HEK293 (cell line): ENCODE measurements around the gene NOX3.

Source experiments
- CTCF ChIA-PET: fragments of 350-600 bp; formaldehyde crosslinking; extraction: SDS; loops from one replicate; lab custom pipeline; 2021; ENCODE audit warnings: antibody characterized with exemption; lab: Yijun Ruan, JAX
- POLR2A ChIA-PET: fragments of 300-600 bp; formaldehyde crosslinking; extraction: SDS; loops from one replicate; lab custom pipeline; 2020; ENCODE audit warnings: antibody characterized with exemption, inconsistent platforms; lab: Yijun Ruan, JAX
- H3K27ac ChIP-seq: fragments of 200-500 bp; sonication (Bioruptor generic); 2 replicates; pipeline ENCODE4 v1.5.1; 2014; ENCODE audit warnings: low read depth, low read length, control low read depth, inconsistent platforms; ENCODE audit errors: extremely low read depth
- H3K36me3 ChIP-seq, 2 experiments: fragments of 200-500 bp in 1 of 2; sonication (Bioruptor generic) in 1 of 2; 1 replicate in 1 of 2; 2 replicates in 1 of 2; pipeline ENCODE4 v1.5.1; 2014 to 2017; ENCODE audit warnings: inconsistent platforms in 2 of 2, low read length in 2 of 2; ENCODE audit not compliant: control insufficient read depth in 2 of 2, insufficient read depth in 1 of 2
- H3K4me1 ChIP-seq: fragments of 200-500 bp; sonication (Bioruptor generic); 2 replicates; pipeline ENCODE4 v1.5.1; 2014; ENCODE audit warnings: mild to moderate bottlenecking, low read length, inconsistent platforms; ENCODE audit not compliant: control insufficient read depth, insufficient read depth
- H3K4me3 ChIP-seq: 2 replicates; pipeline ENCODE4 v1.5.1; 2011; ENCODE audit warnings: low read depth, mild to moderate bottlenecking, control low read depth, low read length, moderate library complexity
- H3K9me3 ChIP-seq: fragments of 200-500 bp; sonication (Bioruptor generic); 2 replicates; pipeline ENCODE4 v1.5.1; 2014; ENCODE audit warnings: low read depth, low read length, inconsistent platforms; ENCODE audit not compliant: control insufficient read depth, insufficient read depth
- BCL11A ChIP-seq: fragments of 450-650 bp; formaldehyde crosslinking; IDR thresholded peaks from 2 replicates; pipeline ENCODE4 v1.5.1; 2016; ENCODE audit warnings: low read depth, missing biosample characterization, missing genetic modification characterization
- ELK4 ChIP-seq: IDR thresholded peaks from 2 replicates; pipeline ENCODE4 v1.6.1; 2011; ENCODE audit warnings: mild to moderate bottlenecking, low read depth, low read length, borderline replicate concordance
- FEZF1 ChIP-seq: fragments of 450-650 bp; formaldehyde crosslinking; IDR thresholded peaks from 2 replicates; pipeline ENCODE4 v1.5.1; 2016; ENCODE audit warnings: missing biosample characterization, missing genetic modification characterization
- IKZF3 ChIP-seq: fragments of 450-650 bp; IDR thresholded peaks from 2 replicates; pipeline ENCODE4 v1.5.0; 2018; ENCODE audit warnings: missing biosample characterization, mild to moderate bottlenecking, missing genetic modification characterization, moderate library complexity
- KLF8 ChIP-seq: fragments of 450-650 bp; formaldehyde crosslinking; IDR thresholded peaks from 2 replicates; pipeline ENCODE4 v1.5.1; 2016; ENCODE audit warnings: missing biosample characterization, missing genetic modification characterization
- KLF9 ChIP-seq: fragments of 450-650 bp; formaldehyde crosslinking; IDR thresholded peaks from 2 replicates; pipeline ENCODE4 v1.5.1; 2016; ENCODE audit warnings: missing biosample characterization, missing genetic modification characterization, low read depth
- SALL2 ChIP-seq: fragments of 450-650 bp; formaldehyde crosslinking; IDR thresholded peaks from 2 replicates; pipeline ENCODE4 v1.5.0; 2017; ENCODE audit warnings: missing biosample characterization, mild to moderate bottlenecking, missing genetic modification characterization, borderline replicate concordance
- SP2 ChIP-seq: fragments of 450-650 bp; formaldehyde crosslinking; IDR thresholded peaks from 2 replicates; pipeline ENCODE4 v1.5.1; 2016; ENCODE audit warnings: missing biosample characterization, missing genetic modification characterization
- ZBTB10 ChIP-seq: fragments of 450-650 bp; formaldehyde crosslinking; IDR thresholded peaks from 2 replicates; pipeline ENCODE4 v1.5.1; 2016; ENCODE audit warnings: missing biosample characterization, missing genetic modification characterization
- ZFP3 ChIP-seq: fragments of 450-650 bp; formaldehyde crosslinking; IDR thresholded peaks from 2 replicates; pipeline ENCODE4 v1.5.1; 2016; ENCODE audit warnings: low read depth, missing biosample characterization, missing genetic modification characterization
- ZFP69B ChIP-seq: fragments of 450-650 bp; formaldehyde crosslinking; IDR thresholded peaks from 2 replicates; pipeline ENCODE4 v1.5.1; 2016; ENCODE audit warnings: missing biosample characterization, missing genetic modification characterization
- ZIC2 ChIP-seq: fragments of 450-650 bp; formaldehyde crosslinking; IDR thresholded peaks from 2 replicates; pipeline ENCODE4 v1.5.1; 2016; ENCODE audit warnings: missing biosample characterization, missing genetic modification characterization
- ZNF169 ChIP-seq: fragments of 450-650 bp; formaldehyde crosslinking; IDR thresholded peaks from 2 replicates; pipeline ENCODE4 v1.5.1; 2016; ENCODE audit warnings: missing biosample characterization, missing genetic modification characterization
- ZNF223 ChIP-seq: fragments of 450-650 bp; formaldehyde crosslinking; IDR thresholded peaks from 2 replicates; pipeline ENCODE4 v1.5.1; 2016; ENCODE audit warnings: missing biosample characterization, missing genetic modification characterization
- ZNF26 ChIP-seq: fragments of 450-650 bp; formaldehyde crosslinking; IDR thresholded peaks from 2 replicates; pipeline ENCODE4 v1.5.1; 2016; ENCODE audit warnings: missing biosample characterization, missing genetic modification characterization
- ZNF302 ChIP-seq: fragments of 450-650 bp; formaldehyde crosslinking; IDR thresholded peaks from 2 replicates; pipeline ENCODE4 v1.5.1; 2016; ENCODE audit warnings: missing biosample characterization, missing genetic modification characterization, low read depth
- ZNF391 ChIP-seq: fragments of 450-650 bp; formaldehyde crosslinking; IDR thresholded peaks from 2 replicates; pipeline ENCODE4 v1.5.1; 2016; ENCODE audit warnings: low read depth, missing biosample characterization, missing genetic modification characterization, borderline replicate concordance
- ZNF501 ChIP-seq: fragments of 450-650 bp; formaldehyde crosslinking; IDR thresholded peaks from 2 replicates; pipeline ENCODE4 v1.5.1; 2016; ENCODE audit warnings: missing biosample characterization, missing genetic modification characterization
- ZNF529 ChIP-seq: fragments of 450-650 bp; formaldehyde crosslinking; IDR thresholded peaks from 2 replicates; pipeline ENCODE4 v1.5.1; 2017; ENCODE audit warnings: missing genetic modification characterization, missing biosample characterization; ENCODE audit not compliant: insufficient replicate concordance
- ZNF548 ChIP-seq: fragments of 450-650 bp; formaldehyde crosslinking; IDR thresholded peaks from 2 replicates; pipeline ENCODE4 v1.5.1; 2016; ENCODE audit warnings: missing biosample characterization, missing genetic modification characterization
- ZNF561 ChIP-seq: fragments of 450-650 bp; IDR thresholded peaks from 2 replicates; pipeline ENCODE4 v1.5.1; 2018; ENCODE audit warnings: missing biosample characterization, missing genetic modification characterization, borderline replicate concordance
- ZNF585B ChIP-seq: fragments of 450-650 bp; formaldehyde crosslinking; IDR thresholded peaks from 2 replicates; pipeline ENCODE4 v1.5.1; 2016; ENCODE audit warnings: missing biosample characterization, missing genetic modification characterization
- ZNF658 ChIP-seq: fragments of 450-650 bp; formaldehyde crosslinking; IDR thresholded peaks from 2 replicates; pipeline ENCODE4; 2016; ENCODE audit warnings: missing biosample characterization, missing genetic modification characterization
- ZNF677 ChIP-seq: fragments of 450-650 bp; IDR thresholded peaks from 2 replicates; pipeline ENCODE4 v1.5.0; 2018; ENCODE audit warnings: missing biosample characterization, mild to moderate bottlenecking, missing genetic modification characterization, moderate library complexity
- ZNF76 ChIP-seq: fragments of 450-650 bp; formaldehyde crosslinking; IDR thresholded peaks from 2 replicates; pipeline ENCODE4; 2016; ENCODE audit warnings: low read depth, missing biosample characterization, missing genetic modification characterization, borderline replicate concordance
- ZNF776 ChIP-seq: fragments of 450-650 bp; formaldehyde crosslinking; IDR thresholded peaks from 2 replicates; pipeline ENCODE4 v1.5.0; 2017; ENCODE audit warnings: missing biosample characterization, missing genetic modification characterization, borderline replicate concordance
- ZNF785 ChIP-seq: fragments of 450-650 bp; formaldehyde crosslinking; IDR thresholded peaks from 2 replicates; pipeline ENCODE4 v1.5.1; 2016; ENCODE audit warnings: missing biosample characterization, missing genetic modification characterization
- TF ChIP-seq, protein P1 (sequence below): fragments of 450-650 bp; formaldehyde crosslinking; IDR thresholded peaks from 2 replicates; pipeline ENCODE4 v1.5.1; 2016; ENCODE audit warnings: missing biosample characterization, missing genetic modification characterization

Gene NOX3

DNA sequence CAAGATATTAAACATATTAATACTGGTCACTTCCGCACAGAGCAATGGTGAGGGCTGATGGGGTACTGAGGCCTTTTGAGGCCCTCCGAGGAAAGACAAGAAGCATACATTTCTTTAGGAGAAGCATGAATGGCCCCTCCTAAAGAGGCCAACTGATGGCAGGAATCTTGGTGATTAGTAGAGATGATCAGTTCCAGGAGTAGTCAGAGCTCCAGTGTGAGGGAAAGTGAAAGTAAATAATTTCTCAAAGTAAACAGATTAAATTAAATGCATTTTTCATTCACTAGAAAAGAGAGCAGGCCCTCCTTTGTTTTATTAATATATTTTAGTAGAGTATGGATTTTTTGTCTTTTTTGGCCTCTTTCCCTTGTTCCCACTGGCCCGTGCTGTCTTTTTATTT lies 38.2 kb downstream of the NOX3 start:
- no peak overlapping the region for H3K4me3 ChIP-seq
- CTCF ChIA-PET, result interaction anchor here (0.8 kb wide), 1 partner anchor 13 kb away, joined by 3 read pairs; no protein-coding TSS in a partner anchor
- no peak overlapping the region for H3K27ac ChIP-seq

GRCh38 chr6:155415953-155416352 lies 39.7 kb downstream of the NOX3 start:
- TF ChIP-seq ZNF391 (tag by site-specific recombination) (no peak), KLF9 (no peak), ZNF26 (no peak), ZFP3 (tag by site-specific recombination) (no peak), ZNF529 (tag by site-specific recombination) (no peak), ZNF223 (tag by site-specific recombination) (no peak), ZNF501 (tag by site-specific recombination) (no peak), ZNF785 (tag by site-specific recombination) (no peak), SP2 (tag by site-specific recombination) (no peak)
- TF ChIP-seq, protein P1, sequence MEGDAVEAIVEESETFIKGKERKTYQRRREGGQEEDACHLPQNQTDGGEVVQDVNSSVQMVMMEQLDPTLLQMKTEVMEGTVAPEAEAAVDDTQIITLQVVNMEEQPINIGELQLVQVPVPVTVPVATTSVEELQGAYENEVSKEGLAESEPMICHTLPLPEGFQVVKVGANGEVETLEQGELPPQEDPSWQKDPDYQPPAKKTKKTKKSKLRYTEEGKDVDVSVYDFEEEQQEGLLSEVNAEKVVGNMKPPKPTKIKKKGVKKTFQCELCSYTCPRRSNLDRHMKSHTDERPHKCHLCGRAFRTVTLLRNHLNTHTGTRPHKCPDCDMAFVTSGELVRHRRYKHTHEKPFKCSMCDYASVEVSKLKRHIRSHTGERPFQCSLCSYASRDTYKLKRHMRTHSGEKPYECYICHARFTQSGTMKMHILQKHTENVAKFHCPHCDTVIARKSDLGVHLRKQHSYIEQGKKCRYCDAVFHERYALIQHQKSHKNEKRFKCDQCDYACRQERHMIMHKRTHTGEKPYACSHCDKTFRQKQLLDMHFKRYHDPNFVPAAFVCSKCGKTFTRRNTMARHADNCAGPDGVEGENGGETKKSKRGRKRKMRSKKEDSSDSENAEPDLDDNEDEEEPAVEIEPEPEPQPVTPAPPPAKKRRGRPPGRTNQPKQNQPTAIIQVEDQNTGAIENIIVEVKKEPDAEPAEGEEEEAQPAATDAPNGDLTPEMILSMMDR, result no peak
- Histone ChIP-seq H3K9me3 (no peaks in the 10 kb centered on the region), H3K4me1 (no peaks in the 10 kb centered on the region), H3K4me3 (no peak overlapping the region), H3K27ac (no peak overlapping the region), H3K36me3 (no peaks in the 10 kb centered on the region)
- POLR2A ChIA-PET, result no interaction called here
- CTCF ChIA-PET, result interaction anchor here (0.6 kb wide), 1 partner anchor 1474 kb away, joined by 3 read pairs; no protein-coding TSS in a partner anchor

More for the DNA sequence above, 38.2 kb downstream of the NOX3 start:
- Histone ChIP-seq H3K36me3 (no peaks in the 10 kb centered on the region), H3K4me1 (no peaks in the 10 kb centered on the region), H3K9me3 (no peaks in the 10 kb centered on the region)
- POLR2A ChIA-PET, result no interaction called here
- TF ChIP-seq ZNF169 (no peak), ZNF776 (tag by site-specific recombination) (no peak), ZBTB10 (no peak), ELK4 (no peak)

DNA sequence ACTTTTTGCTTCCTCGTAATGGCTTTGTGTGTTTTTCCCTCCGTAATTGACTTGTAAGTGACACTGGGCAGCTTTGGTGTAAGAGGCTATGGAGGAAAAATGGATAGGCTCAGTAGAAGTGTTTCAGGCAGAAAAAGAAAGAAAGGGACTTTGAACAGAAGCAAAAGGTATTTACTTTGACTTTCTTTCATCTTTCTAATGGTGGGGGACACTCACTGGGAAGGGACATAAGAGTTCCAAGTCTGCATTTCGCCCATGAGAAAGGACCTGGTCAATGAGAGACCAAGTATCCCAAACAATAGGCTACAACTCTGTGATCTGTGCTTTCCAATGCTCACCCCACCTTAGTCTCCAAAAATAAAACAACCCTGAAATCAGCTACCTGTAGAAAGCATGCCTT lies 41.6 kb downstream of the NOX3 start:
- Histone ChIP-seq H3K36me3 (no peaks in the 10 kb centered on the region), H3K4me3 (no peak overlapping the region), H3K27ac (no peak overlapping the region), H3K9me3 (no peaks in the 10 kb centered on the region), H3K4me1 (no peaks in the 10 kb centered on the region)
- POLR2A ChIA-PET, result no interaction called here
- CTCF ChIA-PET, result interaction anchor here (0.6 kb wide), 1 partner anchor 8 kb away, joined by 3 read pairs; no protein-coding TSS in a partner anchor
- TF ChIP-seq ZNF76 (tag by site-specific recombination) (no peak), ZNF585B (tag by site-specific recombination) (no peak), BCL11A (tag by site-specific recombination) (no peak), ZNF561 (tag by site-specific recombination) (no peak), ZNF658 (tag by site-specific recombination) (no peak), ZFP69B (no peak), ZNF548 (tag by site-specific recombination) (no peak), KLF8 (tag by site-specific recombination) (no peak), IKZF3 (tag by site-specific recombination) (no peak), ZNF302 (tag by site-specific recombination) (no peak), SALL2 (tag by site-specific recombination) (no peak), FEZF1 (no peak), ZNF677 (tag by site-specific recombination) (no peak), ZIC2 (tag by site-specific recombination) (no peak)
